Endodermal cell (in vitro differentiated cells): ENCODE data around the gene ZNF860. TPM values are rescaled to one million over a fixed set of nuclear protein-coding genes. Genes with fewer than 3 reads are reported as not detected.

Source experiments
- DNase-seq: peaks from one replicate; pipeline ENCODE4 v3.0.0-alpha.2; 2017
- H3K27ac ChIP-seq: 2 replicates; pipeline ENCODE4 v1.5.1; 2013; ENCODE audit warnings: mild to moderate bottlenecking, low read depth, low read length, moderate library complexity
- H3K27me3 ChIP-seq: 2 replicates; pipeline ENCODE4 v1.6.1; 2013; ENCODE audit warnings: mild to moderate bottlenecking, low read length, moderate library complexity; ENCODE audit not compliant: insufficient read depth, control insufficient read depth, poor library complexity, severe bottlenecking
- H3K36me3 ChIP-seq: 2 replicates; pipeline ENCODE4 v1.7.0; 2013; ENCODE audit warnings: mild to moderate bottlenecking, low read length, moderate library complexity; ENCODE audit not compliant: control insufficient read depth, insufficient read depth
- H3K4me1 ChIP-seq: one replicate; pipeline ENCODE4 v1.7.0; 2013; ENCODE audit warnings: low read length; ENCODE audit not compliant: control insufficient read depth, insufficient read depth
- H3K4me3 ChIP-seq: 2 replicates; pipeline ENCODE4 v1.5.1; 2013; ENCODE audit warnings: mild to moderate bottlenecking, low read length, moderate library complexity
- H3K9ac ChIP-seq: 2 replicates; pipeline ENCODE4 v1.6.1; 2013; ENCODE audit warnings: mild to moderate bottlenecking, low read length, moderate library complexity; ENCODE audit not compliant: poor library complexity, severe bottlenecking; ENCODE audit errors: extremely low read depth
- H3K9me3 ChIP-seq: 2 replicates; pipeline ENCODE4 v1.6.1; 2013; ENCODE audit warnings: mild to moderate bottlenecking, low read length, moderate library complexity; ENCODE audit not compliant: control insufficient read depth
- H3K27ac Mint-ChIP-seq: 2 replicates; pipeline ENCODE4 v1.8.0; 2020; ENCODE audit warnings: mixed read lengths
- H3K27me3 Mint-ChIP-seq: 2 replicates; pipeline ENCODE4 v1.8.0; 2021; ENCODE audit warnings: mild to moderate bottlenecking, mixed read lengths; ENCODE audit not compliant: insufficient read depth
- H3K36me3 Mint-ChIP-seq: 2 replicates; pipeline ENCODE4 v1.8.0; 2020; ENCODE audit warnings: low read depth, mixed read lengths
- H3K4me1 Mint-ChIP-seq: 2 replicates; pipeline ENCODE4 v1.8.0; 2020; ENCODE audit warnings: mixed read lengths
- H3K4me3 Mint-ChIP-seq: 2 replicates; pipeline ENCODE4 v1.8.0; 2020; ENCODE audit warnings: mild to moderate bottlenecking, moderate library complexity, mixed read lengths
- H3K9me3 Mint-ChIP-seq: 2 replicates; pipeline ENCODE4 v1.8.0; 2020; ENCODE audit warnings: mild to moderate bottlenecking, mixed read lengths
- WGBS, 2 experiments: methylation state at CpG; one replicate each; pipeline versions ENCODE4 v1.1.5 to v1.1.7; 2013; ENCODE audit warnings: missing lambda C conversion rate in 2 of 2, mixed read lengths in 1 of 2; ENCODE audit not compliant: insufficient coverage in 1 of 2, insufficient read length in 1 of 2; 5-methylcytosine and 5-hydroxymethylcytosine counted together
- total RNA-seq, 2 donors: library from RNA; stranded (reverse); fragmentation: NEBNext Ultra II Directional in 1 of 2; extraction: Animal tissue kit (Norgen Biotek cat#: 25700) in 1 of 2; gene quantifications; 2 replicates in 1 of 2; 3 replicates in 1 of 2; pipeline ENCODE4 v1.2.1, GENCODE V29; 2021
- TF ChIP-seq, protein P1 (sequence below): fragments of 200-600 bp; sonication (generic); conservative IDR thresholded peaks from 2 replicates; pipeline ENCODE4 v1.5.0; 2021; ENCODE audit warnings: antibody characterized with exemption, mild to moderate bottlenecking

ZNF860 gene
- total RNA-seq, 2 donors from 2014 or later = 0.49 to 1.8 TPM

DNA sequence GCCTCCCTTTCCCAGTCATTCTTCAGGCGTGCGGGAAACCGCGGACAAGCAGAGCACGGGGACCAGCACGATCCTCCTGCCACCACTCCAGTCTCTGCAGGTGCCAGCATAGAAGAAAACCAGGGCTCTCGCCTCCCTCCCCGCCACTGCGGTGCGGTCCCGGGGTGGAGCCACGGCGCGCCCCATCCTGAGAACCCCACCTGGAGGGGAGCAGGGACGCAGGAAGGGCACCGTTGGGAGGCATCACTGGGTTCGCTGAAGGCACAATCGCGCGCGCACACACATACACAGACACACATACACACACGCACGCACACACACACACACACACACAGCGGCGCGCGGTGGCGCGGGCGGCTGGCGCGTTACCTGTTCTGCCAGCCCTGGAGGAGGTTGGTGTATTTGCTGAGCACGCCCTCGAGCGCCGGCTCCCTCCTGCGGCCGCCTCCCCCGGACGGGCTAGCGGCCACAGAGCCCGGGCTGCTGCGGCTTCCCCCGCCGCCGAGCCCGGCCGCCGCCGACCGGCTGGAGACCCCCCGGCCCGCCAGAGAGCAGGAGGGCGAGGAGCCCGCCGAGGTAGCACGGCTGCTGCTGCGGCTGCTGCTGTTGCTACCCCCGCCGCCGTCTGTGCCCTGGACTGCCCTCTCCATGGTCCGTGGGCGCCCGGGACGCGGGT, 882 bp upstream of the ZNF860 start:
- WGBS, 2 experiments = 0% methylated on average over 5 to 66 of the region's 66 CpGs
- Histone ChIP-seq H3K9ac (peak overlapping the region; percentile 42), H3K9me3 (no peaks in the 10 kb centered on the region), H3K4me1 (peaks cover 2% of the 10 kb centered on the region), H3K4me3 (peak overlapping the region; percentile 84), H3K27me3 (peaks cover 17% of the 10 kb centered on the region), H3K27ac (no peak overlapping the region), H3K36me3 (no peaks in the 10 kb centered on the region)
- DNase-seq = peak; percentile 92
- Mint-ChIP-seq H3K4me3 (peak overlapping the region; percentile 85), H3K27ac (peak overlapping the region; percentile 60), H3K9me3 (no peaks in the 10 kb centered on the region), H3K27me3 (peaks cover 18% of the 10 kb centered on the region), H3K36me3 (peaks cover 2% of the 10 kb centered on the region), H3K4me1 (peaks cover 11% of the 10 kb centered on the region)
- TF ChIP-seq, protein P1, sequence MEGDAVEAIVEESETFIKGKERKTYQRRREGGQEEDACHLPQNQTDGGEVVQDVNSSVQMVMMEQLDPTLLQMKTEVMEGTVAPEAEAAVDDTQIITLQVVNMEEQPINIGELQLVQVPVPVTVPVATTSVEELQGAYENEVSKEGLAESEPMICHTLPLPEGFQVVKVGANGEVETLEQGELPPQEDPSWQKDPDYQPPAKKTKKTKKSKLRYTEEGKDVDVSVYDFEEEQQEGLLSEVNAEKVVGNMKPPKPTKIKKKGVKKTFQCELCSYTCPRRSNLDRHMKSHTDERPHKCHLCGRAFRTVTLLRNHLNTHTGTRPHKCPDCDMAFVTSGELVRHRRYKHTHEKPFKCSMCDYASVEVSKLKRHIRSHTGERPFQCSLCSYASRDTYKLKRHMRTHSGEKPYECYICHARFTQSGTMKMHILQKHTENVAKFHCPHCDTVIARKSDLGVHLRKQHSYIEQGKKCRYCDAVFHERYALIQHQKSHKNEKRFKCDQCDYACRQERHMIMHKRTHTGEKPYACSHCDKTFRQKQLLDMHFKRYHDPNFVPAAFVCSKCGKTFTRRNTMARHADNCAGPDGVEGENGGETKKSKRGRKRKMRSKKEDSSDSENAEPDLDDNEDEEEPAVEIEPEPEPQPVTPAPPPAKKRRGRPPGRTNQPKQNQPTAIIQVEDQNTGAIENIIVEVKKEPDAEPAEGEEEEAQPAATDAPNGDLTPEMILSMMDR = peak; percentile 50

DNA sequence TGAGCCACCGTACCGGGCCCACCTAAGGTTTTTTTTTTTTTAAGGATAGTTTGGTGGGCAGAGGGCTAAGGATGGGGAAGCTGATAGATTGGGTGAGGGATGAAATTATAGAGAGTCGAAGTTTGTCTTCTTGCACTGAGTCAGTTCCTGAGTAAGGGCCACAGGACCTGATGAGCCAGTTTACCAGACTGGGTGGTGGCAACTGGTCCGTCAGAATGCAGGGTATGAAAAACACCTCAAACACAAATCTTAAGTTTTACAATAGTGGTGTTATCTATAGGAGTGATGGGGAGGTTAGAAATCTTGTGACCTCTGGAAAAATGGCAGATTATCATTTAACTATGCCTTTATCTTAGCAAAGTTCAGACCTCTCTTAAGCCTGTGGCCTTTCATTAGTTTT, 2.8 kb downstream of the ZNF860 start:
- TF ChIP-seq, protein P1 = no peak
- Histone ChIP-seq H3K4me1 (peaks cover 2% of the 10 kb centered on the region), H3K27ac (no peak overlapping the region), H3K4me3 (no peak overlapping the region), H3K9ac (no peak overlapping the region), H3K27me3 (peaks cover 14% of the 10 kb centered on the region), H3K9me3 (no peaks in the 10 kb centered on the region), H3K36me3 (no peaks in the 10 kb centered on the region)
- peaks cover 2% of the 10 kb centered on the region for H3K36me3 Mint-ChIP-seq
- DNase-seq = no peak
- H3K27me3 Mint-ChIP-seq = peaks cover 16% of the 10 kb centered on the region
- 69 to 92% methylated on average over 2 to 4 of the region's 4 CpGs for WGBS, 2 experiments
- no peak overlapping the region for H3K4me3 Mint-ChIP-seq
- peaks cover 11% of the 10 kb centered on the region for H3K4me1 Mint-ChIP-seq
- no peaks in the 10 kb centered on the region for H3K9me3 Mint-ChIP-seq
- no peak overlapping the region for H3K27ac Mint-ChIP-seq

DNA sequence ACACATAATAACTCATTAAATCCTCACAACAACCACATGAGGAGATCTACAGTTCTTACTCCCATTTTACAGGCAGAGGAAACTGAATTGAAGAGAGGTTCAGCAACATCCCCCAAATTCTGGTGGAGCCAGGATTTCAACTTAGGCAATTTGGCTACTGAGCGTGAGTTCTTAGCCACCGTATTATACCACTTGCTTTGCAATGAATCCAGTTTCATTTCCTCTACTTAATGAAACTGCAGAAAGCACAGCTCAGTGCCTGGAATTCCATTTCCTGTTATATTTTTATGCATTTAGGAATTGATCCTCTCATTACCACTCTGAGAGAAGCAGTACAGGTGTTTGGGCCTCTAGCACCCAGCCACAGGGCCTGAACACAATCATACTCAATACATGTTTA, 4.3 kb downstream of the ZNF860 start:
- H3K4me3 Mint-ChIP-seq = no peak overlapping the region
- Histone ChIP-seq H3K36me3 (no peaks in the 10 kb centered on the region), H3K27ac (no peak overlapping the region), H3K9ac (no peak overlapping the region), H3K27me3 (peaks cover 11% of the 10 kb centered on the region), H3K4me1 (peaks cover 2% of the 10 kb centered on the region), H3K4me3 (no peak overlapping the region), H3K9me3 (peaks cover 3% of the 10 kb centered on the region)
- H3K4me1 Mint-ChIP-seq = peaks cover 9% of the 10 kb centered on the region
- TF ChIP-seq, protein P1 = no peak
- H3K27ac Mint-ChIP-seq = no peak overlapping the region
- H3K27me3 Mint-ChIP-seq = peaks cover 13% of the 10 kb centered on the region
- WGBS, 2 experiments = 98 to 100% methylated on average over 1 to 2 of the region's 2 CpGs
- DNase-seq = no peak
- peaks cover 2% of the 10 kb centered on the region for H3K36me3 Mint-ChIP-seq
- no peaks in the 10 kb centered on the region for H3K9me3 Mint-ChIP-seq
